Neural progenitor cell (in vitro differentiated cells): ENCODE results near the gene ACTR6. TPM values are rescaled to one million over a fixed set of nuclear protein-coding genes. Genes with fewer than 3 reads are reported as not detected.
A peak's percentile ranks its signal among the peaks of the same experiment; 100 is the strongest.

ENCODE experiments used
- DNase-seq: peaks from one replicate; pipeline ENCODE4 v3.0.0-alpha.2; 2016; ENCODE audit warnings: low spot score
- H2AFZ ChIP-seq: fragments of 200-600 bp; sonication (generic); replicated peaks from 2 replicates; pipeline ENCODE4 v1.6.1; 2016; ENCODE audit warnings: antibody characterized with exemption
- H3F3A ChIP-seq: fragments of 200-600 bp; sonication (generic); 2 replicates; pipeline ENCODE4 v1.6.1; 2016; ENCODE audit warnings: antibody characterized with exemption, low read depth
- H3K27ac ChIP-seq: fragments of 200-600 bp; sonication (generic); 2 replicates; pipeline ENCODE4 v1.5.1; 2016; ENCODE audit warnings: mild to moderate bottlenecking
- H3K27me3 ChIP-seq: fragments of 200-600 bp; sonication (generic); 2 replicates; pipeline ENCODE4 v1.6.1; 2016; ENCODE audit warnings: mild to moderate bottlenecking, moderate library complexity
- H3K36me3 ChIP-seq: fragments of 200-600 bp; sonication (generic); 2 replicates; pipeline ENCODE4 v1.5.1; 2016
- H3K4me1 ChIP-seq: fragments of 200-600 bp; sonication (generic); 2 replicates; pipeline ENCODE4 v1.6.1; 2016; ENCODE audit warnings: mixed run types
- H3K4me2 ChIP-seq: fragments of 200-600 bp; sonication (generic); 2 replicates; pipeline ENCODE4 v1.6.1; 2016
- H3K4me3 ChIP-seq: fragments of 200-600 bp; sonication (generic); 2 replicates; pipeline ENCODE4 v1.5.1; 2016
- H3K79me2 ChIP-seq: fragments of 200-600 bp; sonication (generic); 2 replicates; pipeline ENCODE4 v1.6.1; 2016; ENCODE audit warnings: low read depth
- H3K9ac ChIP-seq: fragments of 200-600 bp; sonication (generic); 2 replicates; pipeline ENCODE4 v1.6.1; 2016
- H3K9me3 ChIP-seq: fragments of 200-600 bp; sonication (generic); 2 replicates; pipeline ENCODE4 v1.5.1; 2016; ENCODE audit warnings: low read depth
- H4K20me1 ChIP-seq: fragments of 200-600 bp; sonication (generic); 2 replicates; pipeline ENCODE4 v1.6.1; 2016; ENCODE audit warnings: low read depth
- H3K27ac Mint-ChIP-seq: 3 replicates; pipeline ENCODE4 v1.8.0; 2021; ENCODE audit warnings: mixed read lengths
- H3K27me3 Mint-ChIP-seq: 2 replicates; pipeline ENCODE4 v1.8.0; 2022; ENCODE audit warnings: low read depth, mild to moderate bottlenecking, inconsistent platforms, moderate library complexity, mixed read lengths; ENCODE audit not compliant: insufficient read depth
- H3K36me3 Mint-ChIP-seq: 3 replicates; pipeline ENCODE4 v1.8.0; 2021; ENCODE audit warnings: mixed read lengths
- H3K4me1 Mint-ChIP-seq: 3 replicates; pipeline ENCODE4 v1.8.0; 2021; ENCODE audit warnings: mixed read lengths
- H3K4me3 Mint-ChIP-seq: 3 replicates; pipeline ENCODE4 v1.8.0; 2021; ENCODE audit warnings: mild to moderate bottlenecking, moderate library complexity, mixed read lengths
- H3K9me3 Mint-ChIP-seq: 3 replicates; pipeline ENCODE4 v1.8.0; 2020; ENCODE audit warnings: mixed read lengths
- EZH2 ChIP-seq: fragments of 200-600 bp; sonication (generic); IDR thresholded peaks from 2 replicates; pipeline ENCODE4 v1.6.1; 2017; ENCODE audit warnings: antibody characterized with exemption, mild to moderate bottlenecking, moderate library complexity
- EZH2phosphoT487 ChIP-seq: fragments of 200-600 bp; sonication (generic); IDR thresholded peaks from 2 replicates; pipeline ENCODE4 v1.6.1; 2017; ENCODE audit warnings: antibody characterized with exemption
- total RNA-seq: library from RNA; depleted of rRNA; stranded (reverse); fragments of >200 nt; gene quantifications from 2 replicates; pipeline ENCODE4 v1.2.3, GENCODE V29; 2015; ENCODE audit warnings: low replicate concordance
- TF ChIP-seq, protein P1 (sequence below): fragments of 200-600 bp; sonication (generic); IDR thresholded peaks from 2 replicates; pipeline ENCODE4 v1.5.1; 2017; ENCODE audit warnings: antibody characterized with exemption, mild to moderate bottlenecking

ACTR6 gene
- total RNA-seq, 1 donor from 2014 or later = 87.8 TPM

DNA sequence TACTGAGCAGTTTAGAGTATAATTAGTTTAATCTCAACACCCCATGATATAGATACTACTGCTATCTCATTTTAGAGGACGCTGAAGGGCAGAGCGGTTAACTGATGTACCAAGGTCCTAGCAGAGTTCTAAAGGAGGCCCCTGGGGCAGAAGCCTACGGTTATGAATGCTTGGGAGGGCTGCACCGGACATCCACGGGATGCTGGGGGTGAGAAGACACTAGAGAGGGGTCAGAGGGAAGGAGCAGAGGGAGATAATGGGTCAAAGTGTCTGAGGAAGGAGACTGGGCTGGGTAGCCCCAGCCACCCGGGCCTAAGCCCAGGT lies 1.6 kb upstream of the ACTR6 start:
- H3K4me1 ChIP-seq = peaks cover 7% of the 10 kb centered on the region
- H3K27me3 Mint-ChIP-seq = peaks cover 7% of the 10 kb centered on the region
- H3K4me3 Mint-ChIP-seq = peak overlapping the region; percentile 100
- peaks cover 13% of the 10 kb centered on the region for H3F3A ChIP-seq
- TF ChIP-seq EZH2phosphoT487 (no peak), EZH2 (no peak)
- TF ChIP-seq, protein P1, sequence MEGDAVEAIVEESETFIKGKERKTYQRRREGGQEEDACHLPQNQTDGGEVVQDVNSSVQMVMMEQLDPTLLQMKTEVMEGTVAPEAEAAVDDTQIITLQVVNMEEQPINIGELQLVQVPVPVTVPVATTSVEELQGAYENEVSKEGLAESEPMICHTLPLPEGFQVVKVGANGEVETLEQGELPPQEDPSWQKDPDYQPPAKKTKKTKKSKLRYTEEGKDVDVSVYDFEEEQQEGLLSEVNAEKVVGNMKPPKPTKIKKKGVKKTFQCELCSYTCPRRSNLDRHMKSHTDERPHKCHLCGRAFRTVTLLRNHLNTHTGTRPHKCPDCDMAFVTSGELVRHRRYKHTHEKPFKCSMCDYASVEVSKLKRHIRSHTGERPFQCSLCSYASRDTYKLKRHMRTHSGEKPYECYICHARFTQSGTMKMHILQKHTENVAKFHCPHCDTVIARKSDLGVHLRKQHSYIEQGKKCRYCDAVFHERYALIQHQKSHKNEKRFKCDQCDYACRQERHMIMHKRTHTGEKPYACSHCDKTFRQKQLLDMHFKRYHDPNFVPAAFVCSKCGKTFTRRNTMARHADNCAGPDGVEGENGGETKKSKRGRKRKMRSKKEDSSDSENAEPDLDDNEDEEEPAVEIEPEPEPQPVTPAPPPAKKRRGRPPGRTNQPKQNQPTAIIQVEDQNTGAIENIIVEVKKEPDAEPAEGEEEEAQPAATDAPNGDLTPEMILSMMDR = no peak
- no peaks in the 10 kb centered on the region for H4K20me1 ChIP-seq
- peaks cover 5% of the 10 kb centered on the region for H3K36me3 Mint-ChIP-seq
- H3K27me3 ChIP-seq = no peaks in the 10 kb centered on the region
- no peak overlapping the region for H3K9ac ChIP-seq
- peak overlapping the region; percentile 94 for H3K4me2 ChIP-seq
- no peak overlapping the region for H3K27ac ChIP-seq
- no peaks in the 10 kb centered on the region for H3K36me3 ChIP-seq
- H3K4me3 ChIP-seq = peak overlapping the region; percentile 91
- peak overlapping the region; percentile 24 for H3K27ac Mint-ChIP-seq
- H3K9me3 Mint-ChIP-seq = no peaks in the 10 kb centered on the region
- H3K9me3 ChIP-seq = no peaks in the 10 kb centered on the region
- DNase-seq = no peak
- peak overlapping the region; percentile 91 for H2AFZ ChIP-seq
- peaks cover 47% of the 10 kb centered on the region for H3K79me2 ChIP-seq
- peaks cover 11% of the 10 kb centered on the region for H3K4me1 Mint-ChIP-seq

- peaks cover 13% of the 10 kb centered on the region for H3F3A ChIP-seq
- H3K4me3 ChIP-seq = peak overlapping the region; percentile 91
- H3K4me2 ChIP-seq = peak overlapping the region; percentile 94
- peak overlapping the region; percentile 44 for H3K9ac ChIP-seq
- Mint-ChIP-seq H3K27me3 (peaks cover 7% of the 10 kb centered on the region), H3K27ac (peak overlapping the region; percentile 24), H3K36me3 (no peaks in the 10 kb centered on the region), H3K9me3 (no peaks in the 10 kb centered on the region), H3K4me3 (peak overlapping the region; percentile 100), H3K4me1 (peaks cover 11% of the 10 kb centered on the region)
- peaks cover 7% of the 10 kb centered on the region for H3K4me1 ChIP-seq
- H3K27ac ChIP-seq = no peak overlapping the region
- no peaks in the 10 kb centered on the region for H3K9me3 ChIP-seq
- no peak for TF ChIP-seq EZH2
- TF ChIP-seq EZH2phosphoT487 = no peak
- TF ChIP-seq, protein P1 = no peak
- no peaks in the 10 kb centered on the region for H3K36me3 ChIP-seq
- peak; percentile 91 for DNase-seq
- peaks cover 50% of the 10 kb centered on the region for H3K79me2 ChIP-seq
- H4K20me1 ChIP-seq = no peaks in the 10 kb centered on the region
- peak overlapping the region; percentile 91 for H2AFZ ChIP-seq
- no peaks in the 10 kb centered on the region for H3K27me3 ChIP-seq
Measured at GRCh38 chr12:100199347-100200149, 1.1 kb upstream of the ACTR6 start.

GRCh38 chr12:100201604-100202423 lies 1.2 kb downstream of the ACTR6 start:
- Mint-ChIP-seq H3K36me3 (no peaks in the 10 kb centered on the region), H3K27ac (no peak overlapping the region), H3K27me3 (peaks cover 7% of the 10 kb centered on the region), H3K4me3 (peak overlapping the region; percentile 100), H3K9me3 (no peaks in the 10 kb centered on the region), H3K4me1 (peaks cover 11% of the 10 kb centered on the region)
- no peak overlapping the region for H3K27ac ChIP-seq
- H3K27me3 ChIP-seq = no peaks in the 10 kb centered on the region
- H3K9me3 ChIP-seq = no peaks in the 10 kb centered on the region
- H4K20me1 ChIP-seq = no peaks in the 10 kb centered on the region
- peaks cover 13% of the 10 kb centered on the region for H3F3A ChIP-seq
- H3K4me3 ChIP-seq = peak overlapping the region; percentile 91
- H3K4me2 ChIP-seq = peak overlapping the region; percentile 94
- TF ChIP-seq EZH2 (no peak), EZH2phosphoT487 (no peak)
- TF ChIP-seq, protein P1 = no peak
- H3K36me3 ChIP-seq = peaks cover 6% of the 10 kb centered on the region
- no peak overlapping the region for H3K9ac ChIP-seq
- H3K79me2 ChIP-seq = peaks cover 50% of the 10 kb centered on the region
- no peak overlapping the region for H2AFZ ChIP-seq
- peaks cover 7% of the 10 kb centered on the region for H3K4me1 ChIP-seq
- no peak for DNase-seq
